Measurements from ENCODE around the gene TIGD3. TPM values are rescaled to one million over a fixed set of nuclear protein-coding genes. Genes with fewer than 3 reads are reported as not detected.
"Not testable (repeated sequence)": the region's sequence is repeated elsewhere in the genome, so short reads cannot be mapped to it uniquely, and the experiment has no call there.

TIGD3 gene
- total RNA-seq, 1 donor from 2014 or later = 0.16 TPM

DNA sequence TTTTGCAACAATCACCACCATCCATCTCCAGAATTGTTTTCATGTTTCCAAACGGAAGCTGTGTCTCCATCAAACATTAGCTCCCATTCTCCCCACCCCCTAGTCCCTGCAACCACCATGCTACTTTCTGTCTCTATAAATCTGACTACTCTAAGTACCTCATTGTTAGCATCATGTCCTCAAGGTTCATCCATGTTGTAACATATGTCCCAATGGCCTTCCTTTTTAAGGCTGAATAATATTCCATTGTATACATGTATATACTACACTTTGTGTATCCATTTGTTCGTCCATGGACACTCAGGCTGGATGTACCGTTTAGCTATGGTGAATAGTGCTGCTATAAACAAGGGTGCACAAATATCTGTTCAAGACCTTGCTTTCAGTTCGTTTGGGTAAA, 29.1 kb upstream of the TIGD3 start:
- no peak for ATAC-seq

DNA sequence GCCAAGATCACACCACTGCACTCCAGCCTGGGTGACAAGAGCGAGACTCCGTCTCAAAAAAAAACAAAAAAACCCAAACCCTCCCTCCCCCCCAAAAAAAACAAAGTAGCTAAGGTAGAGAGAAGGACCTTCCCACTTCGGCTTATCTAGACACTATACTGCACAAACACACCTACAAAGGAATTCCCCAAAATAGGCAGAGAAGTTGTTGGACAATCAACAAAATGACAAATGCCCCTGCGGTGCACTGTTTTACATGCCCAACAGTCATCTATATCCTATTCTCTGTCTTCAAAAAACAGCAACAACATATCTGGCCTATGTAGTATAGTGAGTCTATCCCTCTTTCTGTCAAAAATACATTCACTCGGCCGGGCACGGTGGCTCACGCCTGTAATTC, 27.5 kb upstream of the TIGD3 start:
- ATAC-seq = no peak

DNA sequence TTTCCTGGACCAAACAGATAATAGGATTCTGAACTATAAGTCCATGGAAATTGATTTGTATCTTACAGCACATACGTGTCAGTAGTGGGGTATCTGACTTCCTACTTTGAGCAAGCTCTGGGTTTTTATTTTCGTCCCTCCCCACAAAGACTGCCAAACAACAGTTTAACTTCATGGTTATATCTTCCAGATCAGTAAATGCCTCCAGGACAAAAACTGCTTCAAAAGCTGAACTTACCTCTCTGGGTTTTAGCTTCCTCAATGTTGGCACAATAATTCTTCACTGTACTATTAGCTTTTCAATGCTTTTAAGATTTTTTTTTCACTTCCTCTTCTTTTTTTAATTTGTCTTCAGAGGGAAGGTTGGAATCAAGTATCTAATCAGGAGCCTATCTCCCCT, 25.1 kb upstream of the TIGD3 start:
- no peak for ATAC-seq

DNA sequence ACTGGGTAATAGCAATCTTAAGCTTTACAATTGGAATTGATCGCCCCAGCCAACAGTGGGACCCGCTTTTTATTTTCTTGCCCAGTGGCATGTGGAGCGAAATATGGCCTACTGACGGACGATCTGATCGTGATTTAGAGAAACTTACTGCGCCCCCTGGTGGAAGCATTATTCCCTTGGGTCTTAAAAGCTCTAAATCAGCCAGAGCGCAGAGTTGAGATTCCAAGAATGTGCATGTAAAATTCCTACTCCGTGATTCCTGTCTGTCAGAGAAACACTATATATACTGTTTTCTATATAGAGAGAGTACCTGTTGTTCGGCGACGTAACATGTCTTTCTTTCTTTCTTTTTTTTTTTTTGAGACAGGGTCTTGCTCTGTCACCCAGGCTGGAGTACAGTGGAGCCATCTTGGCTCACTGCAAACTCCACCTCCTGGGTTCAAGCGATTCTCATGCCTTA, 24.6 kb upstream of the TIGD3 start:
- ATAC-seq = peak; percentile 40

DNA sequence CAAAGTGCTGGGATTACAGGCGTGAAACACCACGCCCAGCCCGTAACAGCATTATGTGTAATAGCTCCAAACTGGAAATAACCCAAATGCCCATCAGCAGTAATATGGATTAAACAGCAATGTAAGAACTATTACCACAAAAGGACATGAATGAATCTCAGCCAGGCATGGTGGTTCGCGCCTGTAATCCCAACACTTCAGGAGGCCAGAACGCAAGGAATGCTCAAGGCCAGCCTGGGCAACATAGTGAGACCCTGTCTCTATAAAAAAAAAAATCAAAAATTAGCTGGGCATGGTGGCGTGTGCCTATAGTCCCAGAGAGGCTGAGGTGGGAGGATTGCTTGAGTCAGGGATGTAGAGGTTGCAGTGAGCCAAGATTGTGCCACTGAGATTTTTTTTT, 24.0 kb upstream of the TIGD3 start:
- ATAC-seq = no peak

DNA sequence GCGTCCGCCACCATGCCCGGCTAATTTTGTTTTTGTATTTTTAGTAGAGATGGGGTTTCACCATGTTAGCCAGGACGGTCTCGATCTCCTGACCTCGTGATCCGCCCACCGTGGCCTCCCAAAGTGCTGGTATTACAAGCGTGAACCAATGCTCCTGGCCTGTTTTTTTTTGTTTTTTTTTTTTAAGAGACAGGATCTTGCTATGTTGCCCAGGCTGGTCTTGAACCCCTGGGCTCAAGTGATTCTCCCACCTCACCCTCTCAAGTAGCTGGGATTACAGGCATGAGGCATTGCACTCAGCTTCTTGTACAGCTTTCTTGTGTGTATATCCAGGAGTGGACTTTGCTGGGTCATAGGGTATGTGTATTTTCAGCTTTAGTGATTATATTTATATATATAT, 22.0 kb upstream of the TIGD3 start:
- ATAC-seq = not testable (repeated sequence)

DNA sequence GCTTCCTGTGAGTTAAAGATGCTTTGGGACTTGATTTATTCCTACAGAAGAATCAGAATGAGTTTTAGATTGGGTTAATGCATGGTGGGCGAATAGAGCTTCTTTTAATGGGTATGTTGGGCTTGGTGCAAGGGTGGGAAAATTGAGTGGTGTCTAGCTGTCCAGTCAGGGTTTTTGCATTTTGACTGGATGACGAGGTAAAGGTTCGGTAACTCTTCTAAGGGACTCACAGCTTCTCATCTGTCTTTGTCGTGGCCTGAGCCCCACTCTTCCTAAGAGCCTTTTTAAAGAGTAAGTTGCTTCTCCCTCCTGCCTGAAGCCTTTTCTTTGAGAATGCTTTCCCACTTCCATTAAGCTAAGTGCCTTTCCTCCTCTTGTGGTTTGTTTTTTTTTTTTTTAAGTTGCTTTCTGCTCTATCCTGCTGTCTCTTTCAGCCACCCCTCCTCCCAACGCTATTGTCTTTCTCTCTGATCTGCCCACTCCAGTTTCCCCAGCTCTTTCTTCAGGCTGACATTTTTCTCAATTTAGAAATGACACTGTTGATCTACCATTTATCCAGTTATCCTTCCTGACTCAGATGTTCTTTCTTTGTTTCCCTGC, 19.8 kb upstream of the TIGD3 start:
- no peak for ATAC-seq

DNA sequence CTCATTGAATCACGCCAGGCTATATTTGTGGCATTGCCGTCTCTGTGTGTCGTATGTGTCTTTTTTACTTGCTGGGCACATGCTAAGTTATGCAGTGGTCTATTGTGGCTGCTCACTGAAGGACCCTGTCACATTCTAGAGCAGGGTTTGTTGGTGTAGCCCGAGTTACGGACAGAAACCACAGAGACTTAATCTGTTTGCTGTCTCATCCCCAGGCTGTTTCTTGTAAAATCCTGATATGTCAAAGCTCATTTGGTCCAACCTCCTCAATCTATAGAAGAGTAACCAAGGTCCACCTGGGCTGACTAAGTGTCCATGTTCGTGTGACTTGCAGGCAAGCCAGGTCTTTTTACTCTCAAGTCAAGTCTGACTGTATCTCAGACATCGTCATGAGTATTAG, 15.9 kb upstream of the TIGD3 start:
- no peak for ATAC-seq

DNA sequence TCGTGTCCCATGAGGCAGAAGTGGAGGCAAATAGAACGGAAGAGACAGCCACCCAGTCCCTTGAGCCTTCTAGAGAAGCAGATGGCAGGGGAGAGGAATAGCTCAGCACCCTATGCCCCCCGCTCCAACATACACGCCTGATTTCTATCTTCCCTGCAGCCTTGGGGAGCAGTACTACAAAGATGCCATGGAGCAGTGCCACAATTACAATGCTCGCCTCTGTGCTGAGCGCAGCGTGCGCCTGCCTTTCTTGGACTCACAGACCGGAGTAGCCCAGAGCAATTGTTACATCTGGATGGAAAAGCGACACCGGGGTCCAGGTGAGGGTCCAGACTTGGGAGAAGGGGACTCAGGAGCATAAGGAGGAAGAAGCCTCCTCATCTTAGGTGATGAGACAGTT, 14.3 kb upstream of the TIGD3 start:
- no peak for ATAC-seq

DNA sequence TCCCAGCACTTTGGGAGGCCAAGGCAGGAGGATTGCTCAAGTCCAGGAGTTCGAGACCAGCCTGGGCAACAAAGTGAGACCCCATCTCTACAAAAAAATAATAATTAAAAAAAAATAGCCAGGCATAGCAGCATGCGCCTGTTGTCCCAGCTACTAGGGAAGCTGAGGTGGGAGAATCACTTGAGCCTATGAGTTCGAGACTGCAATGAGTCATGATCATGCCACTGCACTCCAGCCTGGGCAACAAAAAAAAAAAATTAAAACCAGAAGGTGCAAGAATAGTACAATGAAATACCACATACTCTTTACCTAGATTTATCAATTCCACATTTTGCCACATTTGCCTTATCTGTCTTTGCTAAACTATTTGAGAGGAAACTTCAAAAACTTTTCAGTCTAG, 12.7 kb upstream of the TIGD3 start:
- ATAC-seq = no peak

DNA sequence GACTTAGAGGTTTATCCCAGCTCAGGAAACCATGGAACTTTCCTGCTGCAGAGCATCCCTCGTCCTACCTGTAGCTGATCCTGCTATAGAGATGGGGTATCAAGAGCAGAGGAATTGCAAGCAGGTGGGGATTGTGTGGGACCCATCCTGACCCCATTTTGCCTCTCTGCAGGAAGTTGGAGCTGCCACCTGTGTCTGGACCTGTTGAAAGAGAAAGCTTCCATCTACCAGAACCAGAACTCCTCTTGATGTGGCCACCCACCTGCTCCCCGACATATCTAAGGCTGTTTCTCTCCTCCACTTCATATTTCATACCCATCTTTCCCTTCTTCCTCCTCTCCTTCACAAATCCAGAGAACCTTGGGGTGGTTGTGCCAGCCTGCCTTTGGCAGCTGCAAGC, 3.0 kb upstream of the TIGD3 start:
- no peak for ATAC-seq

DNA sequence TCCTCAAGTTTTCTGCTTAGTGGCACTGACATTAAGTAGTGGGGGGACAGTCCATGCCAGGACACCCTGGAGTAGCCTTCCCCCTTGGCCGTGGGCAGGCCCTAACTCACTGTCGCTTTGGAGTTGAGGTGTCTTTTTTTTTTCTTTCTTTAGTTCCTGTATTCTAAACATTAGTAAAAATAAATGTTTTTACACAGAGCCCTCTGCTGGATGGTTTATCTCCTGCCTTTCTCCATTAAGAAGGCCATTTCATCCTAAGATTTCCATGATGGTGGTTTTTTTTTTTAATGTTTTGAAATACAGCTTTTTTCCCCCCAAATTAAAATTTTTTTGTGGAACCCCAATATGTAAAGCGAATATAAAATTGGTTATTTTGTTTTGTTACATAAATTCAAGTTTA, 1.8 kb upstream of the TIGD3 start:
- ATAC-seq = no peak

DNA sequence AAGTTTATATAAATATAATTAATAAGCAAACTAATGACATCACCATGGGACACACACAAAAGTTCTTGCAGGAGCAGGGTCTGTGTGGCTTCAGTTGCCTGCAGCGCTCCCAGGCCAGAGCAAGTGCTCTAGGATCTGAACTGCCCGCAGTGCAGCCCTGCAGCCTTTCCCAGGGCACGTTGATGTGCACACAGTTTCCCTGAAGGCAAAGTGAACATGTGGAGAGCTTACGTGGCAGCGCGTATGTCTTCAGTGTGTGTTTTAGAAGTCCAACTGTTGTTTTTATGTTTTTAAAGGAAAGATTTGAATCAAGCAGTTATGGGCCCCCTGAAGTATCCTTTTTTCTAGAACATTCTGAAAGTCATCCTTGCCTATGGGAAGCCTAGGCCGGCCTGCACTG, 1.2 kb upstream of the TIGD3 start:
- no peak for ATAC-seq

DNA sequence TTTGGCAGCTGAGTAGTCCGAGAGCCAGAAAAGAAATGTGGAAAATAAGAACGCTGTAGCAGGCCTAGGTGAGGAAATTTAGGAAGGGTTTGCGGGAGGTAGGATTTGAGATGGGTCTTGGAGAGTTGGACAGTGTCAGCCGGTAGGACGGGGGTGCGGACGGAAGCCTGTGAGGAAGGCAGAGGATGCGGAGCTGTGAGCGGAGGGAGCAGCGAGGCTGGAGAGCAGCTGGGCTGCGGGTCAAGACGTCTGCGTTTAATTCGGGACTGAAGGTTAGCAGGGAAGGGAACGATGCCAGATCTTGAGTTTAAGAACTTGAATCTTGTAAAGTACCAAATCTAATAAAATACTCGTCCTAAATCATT, 669 bp upstream of the TIGD3 start:
- ATAC-seq = no peak

DNA sequence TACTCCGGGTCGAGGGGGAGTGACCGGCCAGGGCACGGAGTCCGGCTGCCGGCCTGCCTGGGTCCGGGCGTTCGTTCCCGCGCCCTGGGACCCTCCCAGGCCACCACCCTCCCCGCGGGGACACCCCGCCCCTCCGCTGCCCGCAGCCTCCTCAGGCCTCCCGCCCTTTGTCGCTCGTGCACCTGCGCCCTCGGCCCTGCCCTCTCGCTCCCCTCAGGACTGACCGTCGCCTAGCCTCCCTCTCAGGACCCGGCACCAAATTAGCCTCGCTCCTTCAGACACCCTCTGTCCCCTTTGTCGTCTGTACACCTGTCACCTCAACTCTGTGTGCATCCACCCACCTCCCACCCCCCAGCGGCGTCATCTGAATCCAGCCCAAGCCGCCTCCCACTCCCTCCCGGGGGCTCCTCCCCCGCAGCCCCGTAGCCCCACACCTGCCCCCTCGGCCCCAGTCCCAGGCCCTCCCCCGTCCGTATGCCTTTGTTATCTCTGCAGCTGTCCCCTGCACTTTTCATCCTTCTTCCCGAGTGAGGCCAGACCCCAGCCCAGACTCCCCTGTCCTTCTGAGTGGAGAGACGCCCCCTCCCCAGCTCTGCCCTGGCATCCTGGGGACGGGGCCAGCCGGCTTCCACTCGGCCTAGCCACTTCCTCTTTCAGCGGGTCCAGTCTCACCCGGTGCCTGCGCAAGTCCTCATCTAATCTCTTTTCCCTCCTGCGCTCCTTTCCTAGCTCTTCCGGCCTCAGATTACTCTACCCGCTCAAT, 643 bp downstream of the TIGD3 start:
- ATAC-seq = peak; percentile 16

DNA sequence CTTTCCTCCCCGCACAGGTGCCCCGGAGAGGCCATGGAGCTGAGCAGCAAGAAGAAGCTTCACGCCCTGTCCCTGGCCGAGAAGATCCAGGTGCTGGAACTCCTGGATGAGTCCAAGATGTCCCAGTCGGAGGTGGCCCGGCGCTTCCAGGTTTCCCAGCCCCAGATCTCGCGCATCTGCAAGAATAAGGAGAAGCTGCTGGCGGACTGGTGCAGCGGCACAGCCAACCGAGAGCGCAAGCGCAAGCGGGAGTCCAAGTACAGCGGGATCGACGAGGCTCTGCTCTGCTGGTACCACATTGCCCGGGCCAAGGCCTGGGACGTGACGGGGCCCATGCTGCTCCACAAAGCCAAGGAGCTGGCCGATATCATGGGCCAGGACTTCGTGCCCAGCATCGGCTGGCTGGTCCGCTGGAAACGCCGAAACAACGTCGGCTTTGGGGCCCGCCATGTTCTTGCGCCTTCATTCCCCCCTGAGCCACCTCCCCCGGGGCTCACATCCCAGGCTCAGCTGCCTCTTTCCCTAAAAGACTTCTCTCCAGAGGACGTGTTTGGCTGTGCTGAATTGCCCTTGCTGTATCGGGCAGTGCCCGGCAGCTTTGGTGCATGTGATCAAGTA, 1.3 kb downstream of the TIGD3 start:
- ATAC-seq = peak; percentile 7

DNA sequence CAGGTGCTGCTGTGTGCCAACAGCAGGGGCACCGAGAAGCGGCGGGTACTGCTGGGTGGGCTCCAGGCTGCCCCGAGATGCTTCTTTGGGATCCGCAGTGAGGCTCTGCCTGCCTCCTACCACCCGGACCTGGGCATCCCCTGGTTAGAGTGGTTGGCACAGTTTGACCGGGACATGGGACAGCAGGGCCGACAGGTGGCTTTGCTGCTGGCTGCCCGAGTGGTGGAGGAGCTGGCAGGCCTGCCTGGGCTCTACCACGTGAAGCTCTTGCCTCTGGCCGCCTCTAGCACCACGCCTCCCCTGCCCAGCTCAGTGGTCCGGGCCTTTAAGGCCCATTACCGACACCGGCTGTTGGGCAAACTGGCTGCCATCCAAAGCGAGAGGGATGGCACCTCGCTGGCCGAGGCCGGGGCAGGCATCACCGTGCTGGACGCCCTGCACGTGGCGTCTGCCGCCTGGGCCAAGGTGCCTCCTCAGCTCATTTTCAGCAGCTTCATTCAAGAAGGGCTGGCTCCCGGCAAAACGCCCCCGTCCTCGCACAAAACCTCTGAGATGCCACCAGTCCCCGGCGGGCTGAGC, 1.9 kb downstream of the TIGD3 start:
- no peak for ATAC-seq

DNA sequence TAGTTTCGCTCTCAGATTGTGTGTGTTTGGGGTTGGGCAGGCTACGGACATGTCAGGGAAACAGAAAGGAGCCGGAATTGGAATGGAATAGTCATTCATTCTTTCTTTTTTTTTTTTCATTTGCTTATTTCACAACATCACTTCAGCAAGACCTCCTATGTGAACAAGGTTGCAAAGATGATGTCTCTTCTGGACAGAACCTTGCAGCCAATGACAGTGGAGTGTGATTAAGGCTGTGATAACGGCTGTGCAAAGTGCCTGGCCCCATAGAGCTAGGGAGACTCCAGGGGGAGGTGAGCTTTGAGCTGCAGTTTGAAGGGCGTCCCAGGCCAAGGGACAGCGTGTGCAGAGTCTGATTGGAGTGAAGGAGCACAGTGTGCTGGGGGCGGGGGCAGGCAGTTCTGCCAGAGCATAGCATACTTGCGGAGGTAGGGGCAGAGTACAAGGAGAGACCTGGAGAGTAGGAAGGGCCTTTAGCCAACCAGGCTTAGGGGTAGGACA, 3.4 kb downstream of the TIGD3 start:
- no peak for ATAC-seq

DNA sequence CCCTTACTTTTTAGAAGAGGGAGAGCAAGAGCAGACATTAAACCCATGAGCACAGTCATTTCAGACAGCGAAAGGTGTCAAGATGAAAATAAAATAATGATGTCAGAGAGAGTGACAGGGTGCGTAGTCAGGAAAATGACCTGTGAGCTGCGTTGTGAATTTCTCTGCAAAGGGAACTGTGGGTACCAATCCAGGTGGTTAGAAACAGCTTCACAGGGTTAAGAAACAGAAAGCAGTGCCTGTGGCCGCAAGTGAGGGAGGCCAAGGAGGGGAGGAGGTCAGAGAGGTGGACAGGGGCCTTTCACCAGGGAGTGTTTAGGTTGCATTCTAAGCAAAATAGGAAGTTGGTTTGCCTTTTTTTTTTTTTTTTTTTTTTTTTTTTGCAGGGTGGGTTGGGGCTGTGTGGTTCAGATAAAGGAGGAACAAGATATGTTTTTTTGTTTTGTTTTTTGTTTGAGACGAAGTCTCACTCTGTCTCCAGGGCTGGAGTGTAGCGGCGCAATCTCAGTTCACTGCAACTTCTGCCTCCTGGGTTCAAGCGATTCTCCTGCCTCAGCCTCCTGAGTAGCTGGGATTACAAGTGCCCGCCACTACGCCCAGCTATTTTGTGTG, 7.9 kb downstream of the TIGD3 start:
- no peak for ATAC-seq

DNA sequence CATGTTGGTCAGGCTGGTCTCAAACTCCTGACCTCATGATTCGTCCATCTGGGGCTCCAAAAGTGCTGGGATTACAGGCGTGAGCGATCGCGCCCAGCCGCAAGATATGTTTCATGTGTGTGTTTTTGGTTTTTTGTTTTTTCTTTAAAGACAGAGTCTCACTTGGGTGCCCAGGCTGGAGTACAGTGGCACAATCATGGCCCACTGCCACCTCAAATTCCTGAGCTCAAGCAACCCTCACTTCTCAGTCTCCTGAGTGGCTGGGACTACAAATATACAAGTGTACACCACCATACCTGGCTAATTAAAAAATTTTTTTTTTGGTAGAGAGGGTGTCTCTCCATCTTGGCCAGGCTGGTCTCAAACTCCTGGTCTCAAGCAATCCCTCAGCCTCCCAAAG, 8.4 kb downstream of the TIGD3 start:
- no peak for ATAC-seq

DNA sequence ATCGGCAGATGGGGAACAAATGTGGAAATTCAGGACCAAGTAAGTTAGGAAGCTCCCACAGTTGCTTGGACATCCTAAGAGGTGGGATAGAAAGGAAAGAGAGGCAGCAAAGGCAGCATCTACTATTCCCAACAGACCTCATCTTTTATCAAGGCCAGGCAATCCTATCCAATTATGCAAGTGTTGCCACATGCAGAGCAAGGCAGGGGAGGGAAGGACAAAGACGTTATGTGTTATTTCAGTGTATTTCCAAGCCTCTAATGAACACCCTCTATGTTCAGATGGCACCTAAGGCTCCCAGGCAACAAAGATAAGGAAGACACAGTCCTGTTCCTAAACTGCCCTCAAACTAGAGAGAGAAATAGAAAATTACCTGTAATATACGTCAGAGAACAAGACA, 9.2 kb downstream of the TIGD3 start:
- no peak for ATAC-seq

DNA sequence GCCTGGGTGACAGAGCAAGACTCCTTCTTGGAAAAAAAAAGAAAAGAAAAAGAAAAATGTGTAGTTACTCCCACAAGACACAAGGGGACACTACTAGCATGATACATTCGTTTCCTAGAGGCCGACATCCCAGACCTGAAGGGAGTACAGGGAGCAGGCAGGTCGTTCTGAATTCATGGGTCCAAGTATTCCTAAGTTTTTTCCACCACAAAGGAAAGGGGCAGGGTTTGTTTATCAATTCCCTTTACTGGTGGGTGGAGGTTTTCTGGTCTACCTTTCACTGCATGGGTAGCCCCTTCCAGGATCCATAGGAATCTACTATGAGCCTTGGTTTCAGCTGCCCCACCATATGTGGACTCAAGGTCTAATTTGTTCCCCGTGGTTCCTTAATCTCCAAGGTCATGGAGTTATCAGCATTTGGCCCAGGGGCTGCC, 11.8 kb downstream of the TIGD3 start:
- peak; percentile 87 for ATAC-seq

DNA sequence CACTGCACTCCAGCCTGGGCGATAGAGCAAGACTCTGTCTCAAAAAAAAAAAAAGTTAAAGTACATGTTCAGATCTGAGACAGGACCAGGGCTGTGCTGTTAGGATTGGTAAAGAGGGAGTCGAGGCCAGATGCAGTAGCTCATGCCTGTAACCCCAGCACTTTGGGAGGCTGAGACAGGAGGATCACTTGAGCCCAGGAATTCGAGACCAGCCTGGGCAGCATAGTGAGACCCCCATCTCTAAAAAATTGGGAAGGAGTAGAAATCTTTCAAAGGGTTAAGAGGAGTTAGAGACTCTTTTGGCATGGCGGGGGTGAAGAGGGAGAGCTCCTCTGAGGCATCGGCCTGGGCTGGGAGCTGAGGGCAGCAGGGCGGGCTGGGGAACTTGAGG, 16.1 kb downstream of the TIGD3 start:
- no peak for ATAC-seq
